HG02623 (cell line): ENCODE measurements around the gene SRPK1.

Source experiments
- ATAC-seq: cut with Tn5 transposase; IDR thresholded peaks from one replicate; pipeline ENCODE4 v1.9.1; 2021; ENCODE audit warnings: moderate library complexity; ENCODE audit not compliant: unreplicated experiment

Gene SRPK1

DNA sequence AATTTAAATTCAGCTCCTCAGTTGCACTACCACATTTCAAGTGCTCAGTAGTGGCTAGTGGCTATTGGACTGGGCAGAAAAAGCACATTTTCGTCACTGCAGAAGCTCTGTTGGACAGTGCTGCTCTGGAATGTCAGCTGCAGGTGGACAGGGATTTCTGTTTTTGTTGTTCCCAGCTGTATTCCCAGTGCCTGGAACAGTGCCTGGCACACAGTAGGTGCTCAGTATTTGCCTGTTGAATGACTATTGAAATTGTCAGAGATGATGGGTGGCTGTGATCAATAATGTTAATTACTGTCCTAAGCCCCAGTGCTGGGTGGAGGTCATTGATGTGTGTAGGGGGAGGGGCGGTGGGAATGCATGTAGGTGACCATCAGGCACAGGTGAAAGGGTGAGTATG is 134.6 kb downstream of the SRPK1 start:
- ATAC-seq: no peak

DNA sequence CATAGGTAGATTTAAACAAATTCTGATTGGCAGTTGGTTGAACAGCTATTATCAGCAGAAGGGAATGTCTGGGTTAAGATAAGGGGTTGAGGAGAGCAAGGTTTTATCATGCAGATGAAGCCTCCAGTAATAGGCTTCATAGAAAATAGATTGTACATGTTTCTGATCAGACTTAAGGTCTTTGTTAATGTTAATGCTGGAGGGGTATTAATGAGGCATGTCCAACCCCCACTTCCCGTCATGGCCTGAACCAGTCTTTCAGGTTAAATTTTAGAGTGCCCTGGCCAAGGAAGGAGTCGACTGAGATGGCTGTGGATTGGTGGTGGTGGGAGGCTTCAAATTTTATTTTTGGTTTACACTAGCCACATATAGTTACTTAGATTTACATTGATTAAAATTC is 136.7 kb downstream of the SRPK1 start:
- ATAC-seq: no peak
